Esophagus squamous epithelium (tissue), 4 donors: ENCODE results near the gene ACOT12.

Source experiments
- CTCF ChIP-seq, 6 experiments: fragments of 450-650 bp in 4 of 6; fragments of 200-600 bp in 2 of 6; sonication (generic) in 2 of 6; IDR thresholded peaks; one replicate each; pipeline ENCODE4 v1.5.1; 2016 to 2019; ENCODE audit warnings: antibody characterized with exemption in 6 of 6, mild to moderate bottlenecking in 4 of 6, moderate library complexity in 4 of 6
- POLR2A ChIP-seq, 4 donors: fragments of 450-650 bp; IDR thresholded peaks; one replicate each; pipeline ENCODE4 v1.6.1; 2017; ENCODE audit warnings: antibody characterized with exemption in 4 of 4, mild to moderate bottlenecking in 4 of 4, moderate library complexity in 3 of 4

- TF ChIP-seq POLR2A (IDR thresholded peaks at IDR 0.05), result no peak
- TF ChIP-seq CTCF (IDR thresholded peaks at IDR 0.05), result no peak
Measured at GRCh38 chr5:81397176-81397575, 3.2 kb upstream of the ACOT12 start.
